HepG2 (cell line): Measurements from ENCODE around the gene PTK7. TPM values are rescaled to one million over a fixed set of nuclear protein-coding genes. Genes with fewer than 3 reads are reported as not detected.

Experiments
- CAMTA2 ChIP-seq: sonication (generic); formaldehyde crosslinking; IDR thresholded peaks from 2 replicates; pipeline ENCODE4 v1.4.0; 2020; ENCODE audit warnings: mild to moderate bottlenecking, missing genetic modification reagents, borderline replicate concordance
- DMAP1 ChIP-seq: IDR thresholded peaks from 2 replicates; pipeline ENCODE4 v1.6.1; 2016
- FOXJ3 ChIP-seq: sonication (generic); formaldehyde crosslinking; IDR thresholded peaks from 2 replicates; pipeline ENCODE4 v1.4.0; 2020; ENCODE audit warnings: missing genetic modification reagents, mild to moderate bottlenecking, borderline replicate concordance
- HOXD1 ChIP-seq: sonication (generic); formaldehyde crosslinking; IDR thresholded peaks from 2 replicates; pipeline ENCODE4 v1.5.0; 2020; ENCODE audit warnings: missing genetic modification reagents
- KLF15 ChIP-seq: sonication (generic); formaldehyde crosslinking; IDR thresholded peaks from 2 replicates; pipeline ENCODE4 v1.8.1; 2023; ENCODE audit warnings: borderline replicate concordance, mild to moderate bottlenecking, inconsistent platforms, missing genetic modification reagents, mixed read lengths
- RBFOX2 ChIP-seq: fragments of 200-400 bp; formaldehyde crosslinking; IDR thresholded peaks from 2 replicates; pipeline ENCODE4 v1.6.1; 2017; ENCODE audit warnings: low read depth, mild to moderate bottlenecking, low read length
- REXO4 ChIP-seq: sonication (generic); formaldehyde crosslinking; IDR thresholded peaks from 2 replicates; pipeline ENCODE4 v1.8.0; 2022; ENCODE audit warnings: missing genetic modification reagents, mild to moderate bottlenecking, borderline replicate concordance
- U2AF2 ChIP-seq: fragments of 200-400 bp; formaldehyde crosslinking; IDR thresholded peaks from 2 replicates; pipeline ENCODE4 v1.6.1; 2017; ENCODE audit warnings: low read depth, mild to moderate bottlenecking, low read length
- ZNF451 ChIP-seq: sonication (generic); formaldehyde crosslinking; IDR thresholded peaks from 2 replicates; pipeline ENCODE4 v1.5.0; 2020; ENCODE audit warnings: mild to moderate bottlenecking, missing genetic modification reagents
- ZSCAN9 ChIP-seq: IDR thresholded peaks from 2 replicates; pipeline ENCODE4 v1.6.1; 2016; ENCODE audit warnings: borderline replicate concordance
- polyA plus RNA-seq, 8 experiments: library from polyadenylated mRNA; depleted of rRNA in 3 of 8; stranded (reverse) in 7 of 8; unstranded in 1 of 8; fragments of >200 nt; fragmentation: Illumina TruSeq in 4 of 8; extraction: Trizol in 4 of 8; gene quantifications; 2 replicates each; pipeline versions ENCODE4 v1.2.1 to v1.2.3, GENCODE V29; 2011 to 2016; ENCODE audit warnings: low read depth in 4 of 8, missing spikeins in 1 of 8, mixed read lengths in 1 of 8; ENCODE audit not compliant: insufficient read depth in 1 of 8
- total RNA-seq, 5 experiments: library from RNA; depleted of rRNA; stranded (reverse); fragments of >200 nt; fragmentation: Illumina TruSeq; extraction: Trizol; gene quantifications; 2 replicates each; pipeline ENCODE4 v1.2.3, GENCODE V29; 2016; ENCODE audit warnings: low read depth in 1 of 5
- TF ChIP-seq, protein P1 (sequence below), 2 experiments: sonication (generic) in 1 of 2; formaldehyde crosslinking in 1 of 2; IDR thresholded peaks; 2 replicates each; pipeline versions ENCODE4 v1.6.1 to v1.9.0; 2014 to 2022; ENCODE audit warnings: antibody characterized with exemption in 1 of 2, borderline replicate concordance in 1 of 2, inconsistent platforms in 1 of 2, low read depth in 1 of 2, missing genetic modification reagents in 1 of 2
- TF ChIP-seq, protein P2 (sequence below): sonication (generic); formaldehyde crosslinking; IDR thresholded peaks from 2 replicates; pipeline ENCODE4 v1.9.0; 2021; ENCODE audit warnings: missing genetic modification reagents, borderline replicate concordance
- TF ChIP-seq, protein P3 (sequence below): sonication (generic); formaldehyde crosslinking; IDR thresholded peaks from 2 replicates; pipeline ENCODE4 v1.4.0; 2020; ENCODE audit warnings: missing genetic modification reagents

PTK7 gene
- total and polyA plus RNA-seq, 2 of the 13 experiments (the other 11 are each of a cell fraction or from before 2014, with no cell fraction given): 98.5 to 99.8 TPM

DNA sequence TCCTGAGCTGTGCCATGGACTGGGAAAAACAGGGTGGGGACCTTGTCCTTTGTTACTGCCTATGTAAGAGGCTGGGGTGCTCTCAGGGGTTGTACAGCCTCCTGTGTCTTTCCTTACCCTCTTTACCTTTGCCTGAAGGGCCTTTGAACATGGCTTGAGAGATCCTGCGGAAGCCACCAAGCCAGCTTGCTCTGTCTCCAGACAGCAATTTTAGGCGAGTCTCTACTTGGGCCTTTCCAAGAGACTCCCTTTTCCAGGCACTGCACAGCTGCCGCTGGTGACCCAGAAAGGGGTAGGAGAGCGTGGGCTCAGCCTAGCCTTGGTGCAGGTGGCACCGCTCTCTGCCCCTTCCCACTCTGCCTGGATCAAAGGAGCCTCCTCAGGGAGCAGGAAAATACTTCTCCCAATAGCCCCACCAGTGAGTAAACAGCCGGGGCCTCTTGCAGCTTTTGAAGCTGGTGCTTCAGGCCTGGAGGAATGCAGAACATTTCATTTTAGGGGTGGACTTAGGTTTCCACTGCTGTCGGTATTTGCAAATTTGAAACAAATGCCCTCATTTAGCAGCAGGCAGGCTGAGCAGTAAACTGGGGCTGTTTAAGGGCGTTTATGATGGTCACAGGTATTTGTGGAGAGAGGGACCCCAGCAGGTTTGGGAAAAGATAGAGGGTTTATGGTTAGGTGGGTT lies 13.9 kb downstream of the PTK7 start (continued):
- 0 out of 2 replicates have a peak, but pooled peaks have one; percentile 35 for TF ChIP-seq DMAP1 (CRISPR knock-in tag)
- no peak for TF ChIP-seq REXO4 (CRISPR knock-in tag)
- TF ChIP-seq, protein P1, sequence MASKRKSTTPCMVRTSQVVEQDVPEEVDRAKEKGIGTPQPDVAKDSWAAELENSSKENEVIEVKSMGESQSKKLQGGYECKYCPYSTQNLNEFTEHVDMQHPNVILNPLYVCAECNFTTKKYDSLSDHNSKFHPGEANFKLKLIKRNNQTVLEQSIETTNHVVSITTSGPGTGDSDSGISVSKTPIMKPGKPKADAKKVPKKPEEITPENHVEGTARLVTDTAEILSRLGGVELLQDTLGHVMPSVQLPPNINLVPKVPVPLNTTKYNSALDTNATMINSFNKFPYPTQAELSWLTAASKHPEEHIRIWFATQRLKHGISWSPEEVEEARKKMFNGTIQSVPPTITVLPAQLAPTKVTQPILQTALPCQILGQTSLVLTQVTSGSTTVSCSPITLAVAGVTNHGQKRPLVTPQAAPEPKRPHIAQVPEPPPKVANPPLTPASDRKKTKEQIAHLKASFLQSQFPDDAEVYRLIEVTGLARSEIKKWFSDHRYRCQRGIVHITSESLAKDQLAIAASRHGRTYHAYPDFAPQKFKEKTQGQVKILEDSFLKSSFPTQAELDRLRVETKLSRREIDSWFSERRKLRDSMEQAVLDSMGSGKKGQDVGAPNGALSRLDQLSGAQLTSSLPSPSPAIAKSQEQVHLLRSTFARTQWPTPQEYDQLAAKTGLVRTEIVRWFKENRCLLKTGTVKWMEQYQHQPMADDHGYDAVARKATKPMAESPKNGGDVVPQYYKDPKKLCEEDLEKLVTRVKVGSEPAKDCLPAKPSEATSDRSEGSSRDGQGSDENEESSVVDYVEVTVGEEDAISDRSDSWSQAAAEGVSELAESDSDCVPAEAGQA (IDR thresholded peaks at IDR 0.05; ENCODE audit: low read depth): no peak
- TF ChIP-seq, protein P1 (CRISPR knock-in tag; IDR thresholded peaks at IDR 0.05; ENCODE audit: borderline replicate concordance): no peak; the same call in 1 of the 2 replicates
- 0 out of 2 replicates have a peak, but pooled peaks have one; percentile 32 for TF ChIP-seq ZSCAN9 (CRISPR knock-in tag)
- peak; percentile 69; the same call in 1 of the 2 replicates for TF ChIP-seq ZNF451 (CRISPR knock-in tag)
- TF ChIP-seq FOXJ3 (CRISPR knock-in tag): peak; percentile 68; the same call in 1 of the 2 replicates
- TF ChIP-seq, protein P2, sequence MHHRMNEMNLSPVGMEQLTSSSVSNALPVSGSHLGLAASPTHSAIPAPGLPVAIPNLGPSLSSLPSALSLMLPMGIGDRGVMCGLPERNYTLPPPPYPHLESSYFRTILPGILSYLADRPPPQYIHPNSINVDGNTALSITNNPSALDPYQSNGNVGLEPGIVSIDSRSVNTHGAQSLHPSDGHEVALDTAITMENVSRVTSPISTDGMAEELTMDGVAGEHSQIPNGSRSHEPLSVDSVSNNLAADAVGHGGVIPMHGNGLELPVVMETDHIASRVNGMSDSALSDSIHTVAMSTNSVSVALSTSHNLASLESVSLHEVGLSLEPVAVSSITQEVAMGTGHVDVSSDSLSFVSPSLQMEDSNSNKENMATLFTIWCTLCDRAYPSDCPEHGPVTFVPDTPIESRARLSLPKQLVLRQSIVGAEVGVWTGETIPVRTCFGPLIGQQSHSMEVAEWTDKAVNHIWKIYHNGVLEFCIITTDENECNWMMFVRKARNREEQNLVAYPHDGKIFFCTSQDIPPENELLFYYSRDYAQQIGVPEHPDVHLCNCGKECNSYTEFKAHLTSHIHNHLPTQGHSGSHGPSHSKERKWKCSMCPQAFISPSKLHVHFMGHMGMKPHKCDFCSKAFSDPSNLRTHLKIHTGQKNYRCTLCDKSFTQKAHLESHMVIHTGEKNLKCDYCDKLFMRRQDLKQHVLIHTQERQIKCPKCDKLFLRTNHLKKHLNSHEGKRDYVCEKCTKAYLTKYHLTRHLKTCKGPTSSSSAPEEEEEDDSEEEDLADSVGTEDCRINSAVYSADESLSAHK (CRISPR knock-in tag): 0 out of 2 replicates have a peak, but pooled peaks have one; percentile 43
- peak; percentile 40; the same call in 1 of the 2 replicates for TF ChIP-seq HOXD1 (CRISPR knock-in tag)
- no peak for TF ChIP-seq RBFOX2
- TF ChIP-seq KLF15 (CRISPR knock-in tag): no peak
- TF ChIP-seq U2AF2: no peak
- no peak for TF ChIP-seq CAMTA2 (CRISPR knock-in tag)
- TF ChIP-seq, protein P3, sequence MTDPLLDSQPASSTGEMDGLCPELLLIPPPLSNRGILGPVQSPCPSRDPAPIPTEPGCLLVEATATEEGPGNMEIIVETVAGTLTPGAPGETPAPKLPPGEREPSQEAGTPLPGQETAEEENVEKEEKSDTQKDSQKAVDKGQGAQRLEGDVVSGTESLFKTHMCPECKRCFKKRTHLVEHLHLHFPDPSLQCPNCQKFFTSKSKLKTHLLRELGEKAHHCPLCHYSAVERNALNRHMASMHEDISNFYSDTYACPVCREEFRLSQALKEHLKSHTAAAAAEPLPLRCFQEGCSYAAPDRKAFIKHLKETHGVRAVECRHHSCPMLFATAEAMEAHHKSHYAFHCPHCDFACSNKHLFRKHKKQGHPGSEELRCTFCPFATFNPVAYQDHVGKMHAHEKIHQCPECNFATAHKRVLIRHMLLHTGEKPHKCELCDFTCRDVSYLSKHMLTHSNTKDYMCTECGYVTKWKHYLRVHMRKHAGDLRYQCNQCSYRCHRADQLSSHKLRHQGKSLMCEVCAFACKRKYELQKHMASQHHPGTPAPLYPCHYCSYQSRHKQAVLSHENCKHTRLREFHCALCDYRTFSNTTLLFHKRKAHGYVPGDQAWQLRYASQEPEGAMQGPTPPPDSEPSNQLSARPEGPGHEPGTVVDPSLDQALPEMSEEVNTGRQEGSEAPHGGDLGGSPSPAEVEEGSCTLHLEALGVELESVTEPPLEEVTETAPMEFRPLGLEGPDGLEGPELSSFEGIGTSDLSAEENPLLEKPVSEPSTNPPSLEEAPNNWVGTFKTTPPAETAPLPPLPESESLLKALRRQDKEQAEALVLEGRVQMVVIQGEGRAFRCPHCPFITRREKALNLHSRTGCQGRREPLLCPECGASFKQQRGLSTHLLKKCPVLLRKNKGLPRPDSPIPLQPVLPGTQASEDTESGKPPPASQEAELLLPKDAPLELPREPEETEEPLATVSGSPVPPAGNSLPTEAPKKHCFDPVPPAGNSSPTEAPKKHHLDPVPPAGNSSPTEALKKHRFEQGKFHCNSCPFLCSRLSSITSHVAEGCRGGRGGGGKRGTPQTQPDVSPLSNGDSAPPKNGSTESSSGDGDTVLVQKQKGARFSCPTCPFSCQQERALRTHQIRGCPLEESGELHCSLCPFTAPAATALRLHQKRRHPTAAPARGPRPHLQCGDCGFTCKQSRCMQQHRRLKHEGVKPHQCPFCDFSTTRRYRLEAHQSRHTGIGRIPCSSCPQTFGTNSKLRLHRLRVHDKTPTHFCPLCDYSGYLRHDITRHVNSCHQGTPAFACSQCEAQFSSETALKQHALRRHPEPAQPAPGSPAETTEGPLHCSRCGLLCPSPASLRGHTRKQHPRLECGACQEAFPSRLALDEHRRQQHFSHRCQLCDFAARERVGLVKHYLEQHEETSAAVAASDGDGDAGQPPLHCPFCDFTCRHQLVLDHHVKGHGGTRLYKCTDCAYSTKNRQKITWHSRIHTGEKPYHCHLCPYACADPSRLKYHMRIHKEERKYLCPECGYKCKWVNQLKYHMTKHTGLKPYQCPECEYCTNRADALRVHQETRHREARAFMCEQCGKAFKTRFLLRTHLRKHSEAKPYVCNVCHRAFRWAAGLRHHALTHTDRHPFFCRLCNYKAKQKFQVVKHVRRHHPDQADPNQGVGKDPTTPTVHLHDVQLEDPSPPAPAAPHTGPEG (CRISPR knock-in tag): no peak
